ENCODE data around the gene PIP4K2A. TPM values are rescaled to one million over a fixed set of nuclear protein-coding genes. Genes with fewer than 3 reads are reported as not detected.

PIP4K2A gene
- total RNA-seq, 4 donors from 2014 or later: 27.3 to 52.7 (median 41.6) TPM

DNA sequence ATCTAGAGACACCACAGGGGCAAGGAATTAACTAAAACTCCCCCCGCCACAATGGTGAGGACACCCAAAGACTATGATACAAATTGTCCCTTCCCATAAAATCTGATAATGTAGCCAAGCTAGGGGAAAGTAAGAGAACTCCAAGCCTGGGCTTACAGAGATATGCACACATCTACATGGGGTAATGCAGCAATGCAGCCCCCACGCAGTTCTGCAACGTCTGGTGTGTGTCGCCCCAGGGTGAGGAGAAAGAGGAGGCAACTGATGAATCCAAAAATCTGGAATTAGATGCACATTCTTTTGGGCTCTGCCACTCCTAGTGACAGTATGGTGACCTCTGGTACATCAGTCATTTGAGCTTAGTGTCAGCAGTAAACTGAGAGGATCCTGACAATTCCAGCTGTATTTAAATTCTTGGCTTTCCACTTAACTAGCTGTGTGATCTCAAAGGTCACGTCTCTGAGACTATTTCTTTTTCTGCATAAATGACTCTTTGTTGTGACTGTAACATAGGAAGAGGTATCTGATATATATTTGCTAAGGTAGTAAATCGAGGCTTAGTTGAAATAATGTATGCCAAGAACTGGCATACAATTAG, 51.5 kb downstream of the PIP4K2A start:
- TF ChIP-seq, protein P1, sequence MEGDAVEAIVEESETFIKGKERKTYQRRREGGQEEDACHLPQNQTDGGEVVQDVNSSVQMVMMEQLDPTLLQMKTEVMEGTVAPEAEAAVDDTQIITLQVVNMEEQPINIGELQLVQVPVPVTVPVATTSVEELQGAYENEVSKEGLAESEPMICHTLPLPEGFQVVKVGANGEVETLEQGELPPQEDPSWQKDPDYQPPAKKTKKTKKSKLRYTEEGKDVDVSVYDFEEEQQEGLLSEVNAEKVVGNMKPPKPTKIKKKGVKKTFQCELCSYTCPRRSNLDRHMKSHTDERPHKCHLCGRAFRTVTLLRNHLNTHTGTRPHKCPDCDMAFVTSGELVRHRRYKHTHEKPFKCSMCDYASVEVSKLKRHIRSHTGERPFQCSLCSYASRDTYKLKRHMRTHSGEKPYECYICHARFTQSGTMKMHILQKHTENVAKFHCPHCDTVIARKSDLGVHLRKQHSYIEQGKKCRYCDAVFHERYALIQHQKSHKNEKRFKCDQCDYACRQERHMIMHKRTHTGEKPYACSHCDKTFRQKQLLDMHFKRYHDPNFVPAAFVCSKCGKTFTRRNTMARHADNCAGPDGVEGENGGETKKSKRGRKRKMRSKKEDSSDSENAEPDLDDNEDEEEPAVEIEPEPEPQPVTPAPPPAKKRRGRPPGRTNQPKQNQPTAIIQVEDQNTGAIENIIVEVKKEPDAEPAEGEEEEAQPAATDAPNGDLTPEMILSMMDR (IDR thresholded peaks at IDR 0.05; ENCODE audit: low read depth): no peak

DNA sequence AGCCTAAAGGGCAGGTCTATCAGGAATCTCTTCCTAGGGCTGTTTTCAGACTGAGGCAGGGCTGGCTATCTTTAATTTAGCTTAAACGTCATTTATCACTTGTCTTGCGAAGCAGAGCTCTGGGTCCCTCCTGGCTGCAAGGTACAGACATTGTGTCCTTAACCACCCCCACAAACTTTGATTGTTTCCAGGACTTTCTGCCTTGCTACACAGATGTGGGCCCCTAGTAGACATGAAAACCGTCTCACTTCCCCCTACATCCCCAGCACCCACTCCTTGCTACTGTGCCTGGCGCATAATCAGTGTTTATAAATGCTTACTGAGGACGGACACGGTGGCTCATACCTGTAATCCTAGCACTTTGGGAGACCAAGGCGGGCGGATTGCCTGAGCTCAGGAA, 54.5 kb downstream of the PIP4K2A start:
- TF ChIP-seq, protein P1 (IDR thresholded peaks at IDR 0.05; ENCODE audit: low read depth): no peak

DNA sequence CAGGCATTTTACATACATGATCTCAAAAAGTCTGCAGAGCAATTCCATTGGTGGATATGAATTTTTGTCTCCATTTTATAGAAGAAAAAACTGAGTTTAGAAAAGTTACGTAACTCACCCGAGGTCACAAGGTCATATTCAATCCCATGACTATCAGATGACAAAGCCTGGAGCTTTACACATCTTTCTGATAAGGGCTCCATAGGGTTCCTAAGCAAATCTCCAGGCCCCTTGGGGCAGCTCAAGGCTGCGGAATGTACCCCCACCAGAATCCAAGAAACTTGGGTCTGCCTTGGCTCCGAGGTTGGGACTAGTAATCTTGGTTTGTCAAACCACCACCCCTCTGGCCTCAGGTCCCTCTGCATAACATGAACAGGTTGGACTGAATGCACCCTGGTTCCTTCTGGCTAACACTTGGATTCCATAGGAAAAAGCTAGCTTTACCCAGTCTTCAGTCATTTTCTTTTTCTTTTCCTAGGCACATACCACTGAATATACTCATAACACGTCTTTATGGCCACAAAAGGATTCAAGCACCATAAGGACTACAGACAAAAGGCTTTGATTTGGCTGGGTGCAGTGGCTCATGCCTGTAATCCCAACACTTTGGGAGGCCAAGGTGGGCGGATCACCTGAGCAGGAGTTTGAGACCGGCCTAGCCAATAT, 55.5 kb downstream of the PIP4K2A start:
- TF ChIP-seq, protein P1 (IDR thresholded peaks at IDR 0.05; ENCODE audit: low read depth): no peak

DNA sequence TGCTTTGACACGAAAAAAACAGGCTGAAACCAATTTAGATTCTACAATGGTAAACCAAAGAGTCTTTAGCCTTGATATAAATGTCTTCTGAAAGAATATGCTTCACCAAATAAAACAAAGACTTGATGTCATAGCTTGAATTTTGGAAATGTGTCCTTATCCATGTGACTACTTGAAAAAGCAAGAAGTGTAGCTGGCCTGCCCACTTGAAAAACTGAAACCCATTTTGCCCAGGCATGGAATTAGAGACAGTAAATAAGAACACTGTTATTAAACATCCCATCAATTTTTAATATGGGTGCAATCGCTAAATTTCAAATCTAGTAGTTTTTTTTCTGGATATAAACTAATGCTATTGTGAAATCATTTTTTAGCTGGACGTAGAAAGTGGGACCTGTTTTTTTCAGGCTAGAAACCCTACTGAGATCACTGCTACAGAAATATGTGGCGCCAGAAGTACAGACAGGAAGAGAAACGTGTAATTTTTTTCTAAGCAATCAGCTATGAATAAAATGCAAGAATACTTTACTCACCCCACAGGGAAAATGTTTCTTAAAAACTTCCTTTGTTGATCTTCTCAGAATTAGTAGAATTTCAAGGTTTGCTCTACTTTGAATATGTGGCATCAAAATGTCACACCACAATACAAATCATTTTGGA, 56.7 kb downstream of the PIP4K2A start:
- TF ChIP-seq, protein P1 (IDR thresholded peaks at IDR 0.05; ENCODE audit: low read depth): no peak

DNA sequence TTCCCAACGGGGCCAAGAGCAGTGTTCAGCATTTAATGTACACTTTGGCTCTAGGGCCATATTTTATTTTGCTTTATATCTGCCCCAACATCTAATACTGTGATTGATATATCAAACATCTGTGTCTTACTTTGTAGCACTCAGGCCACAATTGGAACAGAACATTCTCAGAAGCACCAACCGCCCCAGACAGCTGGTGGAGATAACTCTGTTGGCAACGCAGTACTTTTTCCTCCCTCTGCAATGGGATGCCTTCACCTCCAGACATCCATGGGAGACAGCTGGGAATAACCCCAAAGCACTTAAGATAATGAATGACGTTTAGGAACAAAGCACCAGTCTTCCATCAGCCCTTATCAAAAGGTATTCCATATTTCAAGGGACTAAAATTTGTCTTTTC, 57.4 kb downstream of the PIP4K2A start:
- TF ChIP-seq, protein P1 (IDR thresholded peaks at IDR 0.05; ENCODE audit: low read depth): no peak

DNA sequence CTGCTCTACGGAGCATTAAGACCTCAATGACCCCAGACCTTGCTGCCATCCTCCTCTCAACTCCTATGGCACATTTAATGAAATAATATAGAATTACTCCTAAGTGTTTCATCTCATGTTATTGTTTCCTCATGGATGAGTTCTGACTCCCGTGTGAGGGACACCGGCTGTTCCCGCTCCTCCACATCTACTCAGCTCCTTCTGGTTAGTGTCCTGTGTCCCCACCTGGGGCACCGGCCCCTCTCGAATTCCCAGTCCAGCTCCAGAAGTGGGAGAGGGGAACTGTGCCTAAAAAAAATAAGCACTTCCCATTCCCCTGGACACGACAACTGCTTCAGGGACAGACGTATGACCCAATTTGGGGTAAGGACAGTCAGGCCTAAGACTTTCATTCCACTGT, 58.3 kb downstream of the PIP4K2A start:
- TF ChIP-seq, protein P1 (IDR thresholded peaks at IDR 0.05; ENCODE audit: low read depth): no peak

DNA sequence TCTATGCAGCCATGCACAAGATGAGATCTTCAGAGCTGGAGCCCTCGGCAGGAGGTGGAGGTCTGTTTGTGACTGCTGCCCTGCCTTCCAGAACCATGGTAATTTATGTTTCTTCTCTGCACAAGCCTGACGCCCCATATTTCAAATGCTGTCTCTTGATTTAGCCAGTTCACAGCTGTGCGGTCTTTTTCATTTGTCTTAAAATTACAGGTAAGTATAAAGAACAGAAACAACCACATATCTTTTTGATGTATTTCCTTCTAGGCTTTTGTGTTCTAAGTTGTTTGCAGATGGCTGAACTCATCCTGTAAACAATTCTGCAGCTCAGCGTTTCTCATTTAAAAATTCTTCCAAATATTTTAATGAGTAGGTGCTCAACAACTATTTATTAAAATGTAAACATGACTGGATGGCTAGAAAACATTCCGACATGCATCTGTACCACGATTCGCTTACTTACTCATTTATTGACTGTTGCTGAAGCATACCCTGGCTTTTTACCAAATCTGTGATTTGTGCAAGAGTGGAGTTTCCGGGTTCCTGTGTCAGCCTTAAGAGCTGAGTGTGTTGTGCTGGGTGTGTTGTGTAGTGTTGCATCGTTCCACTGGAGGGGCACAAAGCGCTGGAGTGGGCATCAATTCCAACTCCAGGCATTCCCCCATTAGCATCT, 58.9 kb downstream of the PIP4K2A start:
- TF ChIP-seq, protein P1 (IDR thresholded peaks at IDR 0.05; ENCODE audit: low read depth): no peak

All from subcutaneous adipose tissue (tissue), 4 donors.